ENCODE measurements around the gene CFL1. TPM values are rescaled to one million over a fixed set of nuclear protein-coding genes. Genes with fewer than 3 reads are reported as not detected.

Gene CFL1
- total and polyA plus RNA-seq, 2 of the 4 experiments (the other 2 are of a cell fraction): 960 to 2,231 TPM

GRCh38 chr11:65822776-65823528, 35.0 kb downstream of the CFL1 start:
- no peak overlapping the region for H4K91ac ChIP-seq (ENCODE audit: insufficient read depth, low read depth, low read length)
- H3K56ac ChIP-seq (ENCODE audit: extremely low read depth, insufficient read depth, low read length): no peak overlapping the region
- no peak overlapping the region for H2BK20ac ChIP-seq (ENCODE audit: low read depth, low read length)
- dilution Hi-C loops (cut with HindIII; ENCODE audit: low sequenced_read_pairs, unreplicated experiment): no loop called here
- no peak overlapping the region for H2BK120ac ChIP-seq (ENCODE audit: low read depth, low read length)
- H2BK15ac ChIP-seq (ENCODE audit: low read depth, low read length): no peak overlapping the region
- no peak overlapping the region for H3K14ac ChIP-seq (replicated peaks; ENCODE audit: low read depth, low read length)
- no peak overlapping the region for H3K4me3 ChIP-seq (ENCODE audit: insufficient read depth, low read depth, low read length)
- H3K27ac ChIP-seq (ENCODE audit: insufficient read depth, low read length): no peak overlapping the region
- H3K18ac ChIP-seq (ENCODE audit: low read depth, low read length): no peak overlapping the region
- no peak overlapping the region for H2AK5ac ChIP-seq (ENCODE audit: low read depth, low read length)
- TF ChIP-seq POLR2A (IDR thresholded peaks at IDR 0.05; ENCODE audit: low read depth, low read length) (no peak), SMC3 (IDR thresholded peaks at IDR 0.05; ENCODE audit: low read depth, low read length) (no peak), MXI1 (IDR thresholded peaks at IDR 0.05; ENCODE audit: borderline replicate concordance, low read depth, low read length) (no peak), BHLHE40 (IDR thresholded peaks at IDR 0.05; ENCODE audit: low read depth, low read length) (no peak)
- H4K5ac ChIP-seq (ENCODE audit: low read depth, low read length): no peak overlapping the region
- H3K4me2 ChIP-seq (ENCODE audit: low read depth, low read length): no peak overlapping the region
- H4K20me1 ChIP-seq (ENCODE audit: insufficient read depth, low read length): no peaks in the 10 kb centered on the region
- ATAC-seq (ENCODE audit: low read depth) (no peak), DNase-seq (no peak)
- no peak overlapping the region for H4K8ac ChIP-seq (ENCODE audit: low read depth in 2 of 2, low read length in 2 of 2)
- H3K9ac ChIP-seq (ENCODE audit: low read depth, low read length): no peak overlapping the region
- H3K4ac ChIP-seq (ENCODE audit: low read depth, low read length): no peak overlapping the region
- H3K23ac ChIP-seq (ENCODE audit: low read depth, low read length): no peak overlapping the region
- 88 to 100% methylated on average over 2 to 3 of the region's 15 CpGs for WGBS, 2 experiments (ENCODE audit: extremely low coverage in 2 of 2, insufficient read length in 1 of 2)
- no peaks in the 10 kb centered on the region for H3K9me1 ChIP-seq (ENCODE audit: insufficient read depth, low read length)
- H3K36me3 ChIP-seq (ENCODE audit: control insufficient read depth, insufficient read depth, low read length): no peaks in the 10 kb centered on the region
- H3K27me3 ChIP-seq (ENCODE audit: control insufficient read depth, insufficient read depth, low read length): peaks cover 6% of the 10 kb centered on the region
- H3K4me1 ChIP-seq (ENCODE audit: control insufficient read depth, insufficient read depth, low read length): no peaks in the 10 kb centered on the region
- H2BK5ac ChIP-seq (ENCODE audit: low read depth, low read length, poor library complexity, severe bottlenecking): no peak overlapping the region
- intact Hi-C loops (cut with micrococcal nuclease): no loop called here
- BruUV-seq (replicated peaks): no TSS peak
- no peaks in the 10 kb centered on the region; a peak in 1 of 4 replicates for H3K79me1 ChIP-seq (ENCODE audit: low read depth in 1 of 2, low read length in 2 of 2)
- H2AFZ ChIP-seq (replicated peaks; ENCODE audit: low read length, poor library complexity): peak overlapping the region; percentile 41
- CTCF ChIA-PET: interaction anchor here (0.7 to 1.1 kb wide), 2 partner anchors 43 to 53 kb away, joined by 3 read pairs; no protein-coding TSS in a partner anchor
- H2AK9ac ChIP-seq (replicated peaks; ENCODE audit: low read depth, low read length, poor library complexity): no peak overlapping the region
- H3K9me3 ChIP-seq (ENCODE audit: control insufficient read depth, insufficient read depth, low read length): no peaks in the 10 kb centered on the region
- in situ Hi-C loops (cut with MboI; ENCODE audit: low sequenced_read_pairs): no loop called here
- POLR2A ChIA-PET (ENCODE audit: unreplicated experiment): interaction anchor here (0.6 kb wide), 1 partner anchor 112 kb away, joined by 3 read pairs; no protein-coding TSS in a partner anchor
